Measurements from ENCODE around the gene MCM6.

DNA sequence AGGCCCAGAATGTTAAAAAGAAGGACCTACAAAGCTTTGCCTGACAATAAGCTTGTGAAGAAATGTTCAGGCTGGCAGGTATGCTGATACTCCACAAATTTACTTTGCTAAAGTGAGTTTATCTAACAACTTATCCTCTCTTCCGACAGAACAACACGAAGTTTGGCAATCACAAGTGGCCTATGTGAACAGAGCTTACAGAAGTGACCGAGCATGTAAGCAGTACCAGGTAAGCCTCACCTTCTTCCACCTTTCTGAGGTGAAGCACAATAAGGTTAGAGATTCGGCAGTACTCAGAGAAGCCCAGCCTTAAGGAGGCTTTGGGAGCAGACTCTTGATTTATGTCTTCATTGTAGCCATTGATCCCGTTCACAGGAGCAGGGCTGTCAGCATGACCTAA lies 30.2 kb downstream of the MCM6 start:
- TF ChIP-seq TAF1 (IDR thresholded peaks at IDR 0.05; ENCODE audit: low read depth) = no peak
- TF ChIP-seq, protein P1, sequence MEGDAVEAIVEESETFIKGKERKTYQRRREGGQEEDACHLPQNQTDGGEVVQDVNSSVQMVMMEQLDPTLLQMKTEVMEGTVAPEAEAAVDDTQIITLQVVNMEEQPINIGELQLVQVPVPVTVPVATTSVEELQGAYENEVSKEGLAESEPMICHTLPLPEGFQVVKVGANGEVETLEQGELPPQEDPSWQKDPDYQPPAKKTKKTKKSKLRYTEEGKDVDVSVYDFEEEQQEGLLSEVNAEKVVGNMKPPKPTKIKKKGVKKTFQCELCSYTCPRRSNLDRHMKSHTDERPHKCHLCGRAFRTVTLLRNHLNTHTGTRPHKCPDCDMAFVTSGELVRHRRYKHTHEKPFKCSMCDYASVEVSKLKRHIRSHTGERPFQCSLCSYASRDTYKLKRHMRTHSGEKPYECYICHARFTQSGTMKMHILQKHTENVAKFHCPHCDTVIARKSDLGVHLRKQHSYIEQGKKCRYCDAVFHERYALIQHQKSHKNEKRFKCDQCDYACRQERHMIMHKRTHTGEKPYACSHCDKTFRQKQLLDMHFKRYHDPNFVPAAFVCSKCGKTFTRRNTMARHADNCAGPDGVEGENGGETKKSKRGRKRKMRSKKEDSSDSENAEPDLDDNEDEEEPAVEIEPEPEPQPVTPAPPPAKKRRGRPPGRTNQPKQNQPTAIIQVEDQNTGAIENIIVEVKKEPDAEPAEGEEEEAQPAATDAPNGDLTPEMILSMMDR (IDR thresholded peaks at IDR 0.05; ENCODE audit: poor library complexity, severe bottlenecking) = no peak
- TF ChIP-seq EZH2 (IDR thresholded peaks at IDR 0.05; ENCODE audit: borderline replicate concordance, insufficient read depth, low read length, poor library complexity, severe bottlenecking) = no peak
